GM12874 (cell line): ENCODE results near the gene RAI1.

ENCODE experiments used
- TF ChIP-seq, protein P1 (sequence below): IDR thresholded peaks from 2 replicates; pipeline ENCODE4 v1.5.1; 2011; ENCODE audit warnings: low read depth, mild to moderate bottlenecking, control low read depth, low read length, moderate library complexity; ENCODE audit not compliant: insufficient read depth

The RAI1 gene

GRCh38 chr17:17815436-17816200 lies 134.4 kb downstream of the RAI1 start:
- TF ChIP-seq, protein P1, sequence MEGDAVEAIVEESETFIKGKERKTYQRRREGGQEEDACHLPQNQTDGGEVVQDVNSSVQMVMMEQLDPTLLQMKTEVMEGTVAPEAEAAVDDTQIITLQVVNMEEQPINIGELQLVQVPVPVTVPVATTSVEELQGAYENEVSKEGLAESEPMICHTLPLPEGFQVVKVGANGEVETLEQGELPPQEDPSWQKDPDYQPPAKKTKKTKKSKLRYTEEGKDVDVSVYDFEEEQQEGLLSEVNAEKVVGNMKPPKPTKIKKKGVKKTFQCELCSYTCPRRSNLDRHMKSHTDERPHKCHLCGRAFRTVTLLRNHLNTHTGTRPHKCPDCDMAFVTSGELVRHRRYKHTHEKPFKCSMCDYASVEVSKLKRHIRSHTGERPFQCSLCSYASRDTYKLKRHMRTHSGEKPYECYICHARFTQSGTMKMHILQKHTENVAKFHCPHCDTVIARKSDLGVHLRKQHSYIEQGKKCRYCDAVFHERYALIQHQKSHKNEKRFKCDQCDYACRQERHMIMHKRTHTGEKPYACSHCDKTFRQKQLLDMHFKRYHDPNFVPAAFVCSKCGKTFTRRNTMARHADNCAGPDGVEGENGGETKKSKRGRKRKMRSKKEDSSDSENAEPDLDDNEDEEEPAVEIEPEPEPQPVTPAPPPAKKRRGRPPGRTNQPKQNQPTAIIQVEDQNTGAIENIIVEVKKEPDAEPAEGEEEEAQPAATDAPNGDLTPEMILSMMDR, result no peak

DNA sequence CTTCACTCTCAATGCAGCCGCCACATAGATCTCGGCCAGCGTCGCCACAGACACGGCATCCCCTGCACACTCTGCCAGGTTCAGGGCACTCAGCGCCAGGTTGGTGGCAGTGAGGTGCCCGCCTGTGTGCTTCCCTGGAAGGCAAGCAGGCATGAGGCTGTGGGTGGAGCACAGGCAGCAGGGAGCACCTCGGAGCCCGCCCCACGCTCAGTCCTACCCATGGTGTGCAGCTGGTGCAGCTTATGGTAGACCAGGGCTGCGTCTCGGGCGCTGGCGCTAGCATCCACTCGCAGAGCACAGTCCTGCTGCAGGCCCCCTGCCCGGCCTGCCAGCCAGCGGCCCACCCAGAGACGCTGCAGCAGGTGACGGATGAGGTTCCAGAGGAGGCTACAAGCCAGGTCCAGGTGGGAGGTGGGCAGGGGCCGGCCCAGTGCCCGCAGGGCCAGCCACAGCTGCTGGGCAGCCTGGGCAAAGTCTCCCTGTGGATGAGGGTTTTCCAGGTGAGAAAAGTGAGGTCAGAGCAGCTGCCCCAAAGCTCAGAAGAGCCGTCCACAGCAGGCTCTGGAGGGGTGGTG lies 135.1 kb downstream of the RAI1 start:
- TF ChIP-seq, protein P1, result no peak

DNA sequence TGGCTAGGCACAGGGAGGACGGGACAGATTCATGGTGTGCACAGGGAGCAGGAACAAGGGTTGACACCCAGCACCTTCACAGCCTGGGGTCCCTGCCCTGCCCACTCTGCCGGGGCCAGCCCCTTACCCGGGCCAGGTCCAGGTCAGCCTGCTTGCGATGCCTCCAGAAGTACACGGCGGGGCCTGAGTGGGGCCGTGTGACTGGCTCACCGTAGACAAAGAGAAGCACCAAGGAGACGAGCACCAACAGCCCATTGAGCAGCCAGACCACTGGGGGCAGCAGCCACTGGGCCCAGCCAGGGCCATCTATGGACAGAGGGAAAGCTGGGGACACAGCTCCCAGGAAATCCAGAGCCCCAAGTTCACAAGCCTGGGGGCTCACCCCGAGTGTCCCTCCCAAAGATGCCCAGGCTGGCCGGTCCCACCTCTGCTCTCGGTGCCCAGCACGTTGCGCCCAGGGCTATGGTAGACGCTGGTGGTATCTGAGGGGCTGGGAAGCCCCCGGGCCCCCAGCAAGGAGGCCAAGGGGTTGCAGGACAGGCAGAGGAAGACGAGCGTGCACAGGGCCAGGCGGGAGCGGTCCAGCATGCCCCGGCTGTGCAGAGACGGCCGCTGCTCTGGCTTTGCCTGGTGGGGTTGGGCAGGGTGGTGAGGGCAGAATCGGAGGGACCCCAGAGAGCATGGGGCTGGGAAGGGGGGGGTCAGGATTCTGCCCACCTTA lies 135.7 kb downstream of the RAI1 start:
- TF ChIP-seq, protein P1, result no peak

- TF ChIP-seq, protein P1, result no peak
These were observed 136.3 kb downstream of the RAI1 start for GRCh38 chr17:17817552-17817947.

GRCh38 chr17:17818088-17818526 lies 136.8 kb downstream of the RAI1 start:
- TF ChIP-seq, protein P1, result no peak

GRCh38 chr17:17819111-17819510 lies 137.9 kb downstream of the RAI1 start:
- TF ChIP-seq, protein P1, result no peak

GRCh38 chr17:17819561-17819995 lies 138.3 kb downstream of the RAI1 start:
- TF ChIP-seq, protein P1, result no peak
